Measurements from ENCODE around the gene RBBP8NL.

Gene RBBP8NL

GRCh38 chr20:62405108-62405980 lies 22.0 kb downstream of the RBBP8NL start:
- no peak for DNase-seq

DNA sequence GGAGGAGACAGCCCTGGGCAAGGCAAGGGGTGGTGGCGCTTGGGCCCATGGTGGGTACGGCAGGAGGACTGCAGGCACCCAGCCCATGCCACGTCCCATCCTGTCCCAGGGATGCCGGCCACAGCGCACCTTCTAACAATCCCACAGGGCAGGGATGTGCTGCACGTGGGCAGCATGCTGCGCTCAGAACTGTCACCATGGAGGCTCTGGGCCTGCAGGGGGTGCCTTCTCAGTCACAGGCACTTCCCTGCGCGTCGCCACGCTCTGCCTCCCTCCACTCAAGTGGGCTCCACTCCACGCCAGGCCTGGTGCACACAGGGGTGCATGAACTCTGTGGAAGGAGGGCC lies 22.6 kb downstream of the RBBP8NL start:
- DNase-seq, result no peak

GRCh38 chr20:62404112-62404665 lies 23.1 kb downstream of the RBBP8NL start:
- no peak for DNase-seq

GRCh38 chr20:62403331-62403730 lies 24.0 kb downstream of the RBBP8NL start:
- no peak for DNase-seq

DNA sequence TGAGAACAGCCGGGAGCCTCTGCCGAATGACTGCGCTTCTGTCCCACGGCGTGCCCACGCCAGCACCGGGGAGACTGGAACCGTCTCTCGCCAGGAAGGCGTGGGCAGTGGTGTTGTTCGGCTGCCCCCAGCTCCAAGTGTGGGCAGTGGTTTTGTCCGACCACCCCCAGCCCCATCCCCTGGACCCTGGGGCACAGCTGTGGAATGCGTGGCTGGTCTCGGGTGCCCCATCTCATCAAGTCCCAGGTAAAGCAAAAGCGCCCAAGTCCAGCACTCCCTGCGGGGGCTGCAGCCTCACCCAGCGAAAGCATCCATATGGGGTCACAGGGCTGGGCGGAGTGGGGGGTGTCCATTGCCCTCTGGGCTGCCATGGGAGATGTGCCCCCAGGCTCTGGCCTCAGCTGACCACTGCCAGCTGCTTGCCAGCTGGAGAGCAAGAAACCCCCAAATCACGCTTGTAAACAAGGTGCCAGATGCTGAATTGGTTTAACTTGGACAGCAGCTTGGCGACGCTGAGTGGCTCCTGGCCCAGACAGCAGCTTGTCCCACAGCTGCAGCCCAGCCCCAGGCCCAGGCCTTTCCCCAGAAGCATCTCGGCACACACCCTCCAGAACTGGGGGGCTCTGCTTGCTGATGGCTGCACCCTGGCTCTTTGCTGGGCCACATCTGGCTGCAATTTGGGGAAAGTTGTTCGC lies 24.7 kb downstream of the RBBP8NL start:
- DNase-seq, result no peak

DNA sequence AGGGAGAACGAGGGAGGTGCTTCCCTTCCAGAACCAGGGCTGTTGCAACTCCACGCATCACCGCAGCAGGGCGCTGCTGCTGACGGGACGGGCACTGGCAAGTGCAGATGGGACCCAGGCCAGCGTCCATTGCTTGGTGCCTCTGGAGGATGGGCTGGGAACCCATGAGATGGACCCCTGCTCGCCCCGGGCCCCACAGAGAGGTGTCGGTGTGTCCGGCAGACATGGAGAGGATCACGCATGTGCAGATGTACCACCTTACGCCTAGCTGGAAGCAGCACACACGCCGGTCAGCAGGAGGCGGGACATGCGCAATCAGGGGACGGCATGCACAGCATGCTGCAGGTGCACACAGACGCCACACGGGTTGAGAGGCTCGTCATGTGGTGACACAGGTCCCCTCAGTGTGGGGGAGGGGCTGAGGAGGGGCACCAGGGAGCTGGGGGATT lies 26.0 kb downstream of the RBBP8NL start:
- no peak for DNase-seq

DNA sequence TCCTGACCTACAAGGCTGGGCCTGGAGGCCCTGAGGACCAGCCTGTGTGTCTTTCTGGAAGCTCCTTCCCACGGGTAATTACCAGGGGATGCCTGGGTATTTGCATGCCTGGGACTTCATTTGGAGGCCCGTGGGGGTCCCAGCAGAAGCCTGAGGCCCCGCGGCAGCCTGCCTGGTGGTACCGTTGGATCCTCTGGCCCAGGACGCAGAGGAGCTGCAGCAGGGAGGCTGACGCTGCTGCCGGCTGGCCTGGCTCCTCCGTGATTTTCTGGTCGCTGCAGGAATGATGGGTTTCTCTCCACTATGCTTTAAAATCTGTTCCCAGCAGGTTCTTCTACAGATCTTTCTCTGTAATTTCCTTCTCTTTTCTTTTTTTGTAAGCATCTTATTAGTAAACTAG lies 26.8 kb downstream of the RBBP8NL start:
- DNase-seq, result no peak

DNA sequence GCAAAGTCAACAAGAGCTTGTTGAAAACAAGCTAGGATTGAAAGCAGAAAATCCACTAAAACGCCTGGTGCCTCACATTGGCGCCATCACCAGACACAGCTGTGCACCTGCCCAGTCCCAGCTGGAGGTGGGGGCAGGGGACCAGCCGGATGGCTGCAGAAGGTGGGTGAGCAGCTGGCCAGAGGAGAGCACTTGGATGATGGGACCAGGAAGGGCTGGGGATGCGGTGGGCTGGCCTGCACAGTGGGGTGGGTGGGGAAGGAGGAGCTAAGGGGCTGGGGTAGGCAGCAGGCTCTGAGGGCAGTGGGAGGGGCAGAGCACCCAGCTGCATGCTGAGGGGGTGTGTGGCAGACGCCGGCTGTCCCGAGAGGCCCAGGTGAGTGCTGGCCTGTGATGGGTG lies 27.3 kb downstream of the RBBP8NL start:
- no peak for DNase-seq

DNA sequence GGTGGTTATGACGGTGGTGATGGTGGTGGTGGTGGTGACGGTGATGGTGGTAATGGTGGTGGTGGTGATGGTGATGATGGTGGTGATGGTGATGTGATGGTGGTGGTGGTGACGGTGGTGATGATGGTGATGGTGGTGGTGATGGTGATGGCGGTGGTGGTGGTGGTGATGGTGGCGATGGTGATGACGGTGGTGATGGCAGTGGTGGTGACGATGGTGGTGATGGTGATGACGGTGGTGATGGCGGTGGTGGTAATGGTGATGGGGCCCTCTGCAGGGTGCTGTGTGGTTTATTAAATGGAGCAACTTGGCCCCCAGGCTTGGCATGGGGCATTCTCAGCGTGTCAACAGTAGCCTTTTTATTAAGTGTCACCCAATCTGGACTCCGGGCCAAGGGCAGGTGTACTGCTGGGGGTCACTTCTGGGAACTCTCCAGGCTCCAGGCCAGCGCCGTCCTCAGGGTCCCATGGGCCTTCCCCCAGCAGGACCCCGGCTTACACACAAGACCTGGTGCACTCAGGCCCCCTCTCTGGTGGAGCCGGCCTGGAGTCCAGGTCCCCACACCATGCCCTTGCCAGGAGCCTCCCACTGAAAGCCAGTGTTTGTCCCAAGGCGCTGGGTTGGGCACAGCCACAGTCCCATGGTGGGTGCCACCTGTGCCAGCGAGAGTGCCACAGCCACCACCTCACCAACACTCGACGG lies 29.1 kb downstream of the RBBP8NL start:
- no peak for DNase-seq

DNA sequence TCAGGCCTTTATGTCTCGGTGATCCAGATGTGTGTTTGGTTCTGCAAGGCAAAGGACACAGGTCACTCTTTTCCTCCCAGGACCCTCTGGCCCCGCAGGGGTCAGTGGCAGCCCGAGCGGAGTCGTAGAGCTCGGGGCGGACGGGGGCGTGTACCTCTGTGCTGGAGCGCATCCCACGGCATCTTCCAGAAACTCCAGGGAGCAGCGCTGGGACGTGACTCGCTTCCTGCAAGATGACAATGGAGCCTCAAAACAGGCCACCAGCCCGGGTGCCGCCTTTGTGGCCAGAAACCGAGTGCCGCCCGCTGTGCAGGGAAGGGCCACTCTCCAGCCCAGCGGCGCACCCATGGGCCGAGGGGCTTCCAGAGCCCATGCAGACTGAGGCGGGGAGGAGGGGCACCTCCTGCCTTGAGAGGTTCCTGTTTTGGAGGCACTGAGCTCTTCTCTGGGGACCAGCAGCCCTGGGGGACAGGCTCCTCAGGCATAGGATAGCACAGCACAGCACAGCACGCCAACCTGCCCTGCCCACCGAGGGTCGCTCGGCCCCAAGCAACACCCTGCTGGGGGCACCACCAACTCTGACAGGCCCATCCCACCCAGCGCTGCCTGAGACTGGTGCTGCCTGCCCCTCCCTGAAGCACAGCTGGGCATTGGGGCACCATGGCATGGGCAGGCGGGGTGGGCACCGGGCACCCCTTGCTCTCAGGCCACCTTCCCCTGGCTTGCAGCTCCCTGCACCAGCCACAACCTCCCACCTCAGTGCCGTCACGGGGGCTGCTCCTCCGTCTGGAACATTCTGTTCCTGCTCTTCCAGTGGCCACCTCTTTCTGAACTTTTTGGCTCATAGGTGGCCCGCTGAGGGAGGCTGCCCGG lies 30.7 kb downstream of the RBBP8NL start:
- DNase-seq, result no peak

GRCh38 chr20:62395311-62396242 lies 31.8 kb downstream of the RBBP8NL start:
- DNase-seq, result no peak

- no peak for DNase-seq
Observed at GRCh38 chr20:62394248-62395245, 32.8 kb downstream of the RBBP8NL start.

- DNase-seq, result no peak
Observed at GRCh38 chr20:62393830-62394229, 33.5 kb downstream of the RBBP8NL start.

- DNase-seq, result no peak
Observed at GRCh38 chr20:62393335-62393665, 34.0 kb downstream of the RBBP8NL start.

DNA sequence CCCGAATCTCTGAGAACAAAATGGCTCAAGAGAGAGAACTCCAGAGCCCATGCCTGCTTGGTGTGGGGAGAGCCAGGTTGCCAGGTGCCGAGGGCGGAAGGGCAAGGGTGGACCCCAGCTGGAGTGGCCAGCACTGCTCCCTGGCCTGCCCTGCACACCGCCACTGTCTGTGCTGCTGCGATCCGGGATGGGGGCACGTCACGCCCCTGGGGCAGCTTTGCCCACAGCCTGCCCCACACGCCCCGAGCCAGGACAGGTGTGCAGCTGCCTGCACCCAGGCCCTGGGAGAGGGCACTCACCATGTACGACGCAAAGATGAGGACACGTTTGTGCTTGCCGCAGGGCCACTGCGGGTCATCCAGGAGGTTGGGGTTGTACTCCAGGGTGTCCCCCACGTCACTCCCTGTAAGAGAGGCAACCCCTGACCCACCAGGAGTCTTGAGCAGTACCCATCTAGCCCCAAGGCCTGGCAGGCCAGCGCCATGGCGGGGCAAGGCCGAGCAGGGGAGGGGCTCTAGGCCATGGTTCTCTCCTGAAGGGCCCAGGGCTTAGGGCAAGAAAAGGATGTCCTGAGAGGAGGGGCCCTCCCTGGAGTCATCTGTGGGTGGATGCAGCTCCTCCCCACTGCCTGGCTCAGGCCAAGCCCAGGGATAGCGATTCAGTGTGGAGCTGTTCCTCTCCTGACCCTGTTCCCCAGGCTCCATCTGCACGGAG lies 34.6 kb downstream of the RBBP8NL start:
- no peak for DNase-seq

- DNase-seq, result no peak
Observed at GRCh38 chr20:62392077-62392418, 35.3 kb downstream of the RBBP8NL start.

DNA sequence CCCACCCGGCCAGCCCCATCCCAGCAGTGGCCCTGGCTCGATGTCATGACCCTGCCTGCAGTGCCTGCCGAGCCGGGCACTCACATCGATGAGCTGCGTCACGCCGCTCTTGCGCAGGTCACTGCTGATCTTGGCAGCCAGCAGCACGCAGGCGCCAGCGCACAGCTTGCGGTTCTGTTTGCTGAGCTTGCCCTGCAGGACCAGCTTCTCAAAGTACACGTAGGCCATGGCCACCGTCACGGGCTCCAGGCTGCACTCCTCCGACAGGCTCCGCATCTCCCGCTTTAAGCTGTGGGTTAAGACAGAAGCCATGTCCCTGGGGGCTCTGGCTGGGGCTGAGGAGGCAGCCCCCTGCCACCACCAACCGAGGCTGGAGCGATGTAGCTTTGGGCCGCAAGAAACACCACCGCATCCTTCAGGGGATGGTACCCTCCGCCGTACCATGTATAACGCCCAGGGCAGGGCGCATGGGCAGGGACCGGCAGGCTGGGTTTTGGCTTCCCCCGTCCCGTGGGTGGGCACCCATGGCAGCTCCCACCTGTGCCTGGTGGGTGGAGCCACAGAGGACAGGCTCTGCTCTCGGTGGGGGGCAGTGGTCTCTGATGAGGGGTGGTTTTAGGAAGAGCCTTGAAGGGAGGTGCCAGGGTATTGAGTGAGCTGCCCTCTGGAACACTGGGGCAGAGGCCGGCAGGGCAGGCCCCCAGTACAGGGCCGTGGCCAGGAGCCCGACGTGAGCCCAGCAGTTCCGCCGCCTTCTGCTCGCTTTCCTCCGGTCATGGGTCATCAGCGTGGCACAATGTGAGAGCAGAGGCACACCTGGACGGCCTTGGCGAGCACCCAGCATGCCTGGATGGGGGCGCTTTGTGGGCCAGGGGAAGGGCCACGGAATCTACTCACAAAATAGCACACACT lies 35.9 kb downstream of the RBBP8NL start:
- no peak for DNase-seq

All from T-helper 9 cell (primary cell).